IMR-90 (cell line): ENCODE results near the gene GRM5. TPM values are rescaled to one million over a fixed set of nuclear protein-coding genes. Genes with fewer than 3 reads are reported as not detected.
"Not testable (repeated sequence)": the region's sequence is repeated elsewhere in the genome, so short reads cannot be mapped to it uniquely, and the experiment has no call there.

Experiments
- ATAC-seq: fragments of 200-7000 bp; cut with Tn5 transposase; 2 replicates; pipeline ENCODE4 v1.9.1; 2020; ENCODE audit warnings: low read depth, mild to moderate bottlenecking, moderate library complexity
- BruUV-seq: library from RNA; stranded (reverse); fragments of 400-500 nt; replicated peaks from 2 replicates; lab custom pipeline; 2021; lab: Mats Ljungman, UMichigan
- CTCF ChIA-PET: fragments of 300-600 bp; formaldehyde crosslinking; extraction: SDS; loops from one replicate; lab custom pipeline; 2021; ENCODE audit warnings: antibody characterized with exemption; lab: Yijun Ruan, JAX
- POLR2A ChIA-PET: fragments of 300-600 bp; sonication (Branson Sonifier 250); formaldehyde crosslinking; loops from one replicate; lab custom pipeline; 2022; ENCODE audit warnings: antibody characterized with exemption; ENCODE audit not compliant: unreplicated experiment; lab: Charles Lee
- DNase-seq: peaks from one replicate; pipeline ENCODE4 v3.0.0; 2013
- H2AFZ ChIP-seq: replicated peaks from 2 replicates; pipeline ENCODE3; 2013; ENCODE audit warnings: low read length, mild to moderate bottlenecking; ENCODE audit not compliant: poor library complexity
- H2AK5ac ChIP-seq: 2 replicates; pipeline ENCODE4 v1.6.1; 2013; ENCODE audit warnings: low read depth, low read length, inconsistent platforms
- H2AK9ac ChIP-seq: replicated peaks from 2 replicates; pipeline ENCODE3; 2013; ENCODE audit warnings: mild to moderate bottlenecking, low read depth, low read length, moderate library complexity; ENCODE audit not compliant: poor library complexity
- H2BK120ac ChIP-seq: 2 replicates; pipeline ENCODE4 v1.6.1; 2013; ENCODE audit warnings: low read depth, low read length, inconsistent platforms
- H2BK15ac ChIP-seq: 3 replicates; pipeline ENCODE4 v1.6.1; 2013; ENCODE audit warnings: low read depth, low read length, inconsistent platforms
- H2BK20ac ChIP-seq: 2 replicates; pipeline ENCODE4 v1.6.1; 2013; ENCODE audit warnings: low read depth, mild to moderate bottlenecking, inconsistent platforms, low read length, moderate library complexity
- H2BK5ac ChIP-seq: 2 replicates; pipeline ENCODE4 v1.6.1; 2013; ENCODE audit warnings: mild to moderate bottlenecking, low read depth, low read length, inconsistent platforms; ENCODE audit not compliant: poor library complexity, severe bottlenecking
- H3K14ac ChIP-seq: replicated peaks from 2 replicates; pipeline ENCODE4 v1.6.1; 2013; ENCODE audit warnings: low read depth, low read length, inconsistent platforms
- H3K18ac ChIP-seq: 2 replicates; pipeline ENCODE4 v1.6.1; 2013; ENCODE audit warnings: low read depth, low read length, control low read depth
- H3K23ac ChIP-seq: 2 replicates; pipeline ENCODE4 v1.6.1; 2013; ENCODE audit warnings: low read depth, low read length, inconsistent platforms
- H3K27ac ChIP-seq: 2 replicates; pipeline ENCODE4 v1.5.1; 2013; ENCODE audit warnings: mild to moderate bottlenecking, control low read depth, low read length; ENCODE audit not compliant: insufficient read depth
- H3K27me3 ChIP-seq: 2 replicates; pipeline ENCODE4 v1.6.1; 2013; ENCODE audit warnings: low read length; ENCODE audit not compliant: control insufficient read depth, insufficient read depth
- H3K36me3 ChIP-seq: 2 replicates; pipeline ENCODE4 v1.6.1; 2013; ENCODE audit warnings: low read length, mixed read lengths; ENCODE audit not compliant: control insufficient read depth, insufficient read depth
- H3K4ac ChIP-seq: 2 replicates; pipeline ENCODE4 v1.6.1; 2013; ENCODE audit warnings: low read depth, low read length, inconsistent platforms
- H3K4me1 ChIP-seq: 2 replicates; pipeline ENCODE4 v1.6.1; 2013; ENCODE audit warnings: low read length, mixed read lengths; ENCODE audit not compliant: control insufficient read depth, insufficient read depth
- H3K4me2 ChIP-seq: 2 replicates; pipeline ENCODE4 v1.6.1; 2013; ENCODE audit warnings: low read depth, mild to moderate bottlenecking, control low read depth, low read length, moderate library complexity
- H3K4me3 ChIP-seq: 2 replicates; pipeline ENCODE4 v1.5.1; 2013; ENCODE audit warnings: low read depth, mild to moderate bottlenecking, control low read depth, low read length, moderate library complexity; ENCODE audit not compliant: insufficient read depth
- H3K56ac ChIP-seq: 2 replicates; pipeline ENCODE4 v1.6.1; 2013; ENCODE audit warnings: low read length, inconsistent platforms; ENCODE audit not compliant: insufficient read depth; ENCODE audit errors: extremely low read depth
- H3K79me1 ChIP-seq, 2 experiments: 2 replicates each; pipeline ENCODE4 v1.6.1; 2013; ENCODE audit warnings: low read length in 2 of 2, inconsistent platforms in 1 of 2, low read depth in 1 of 2
- H3K9ac ChIP-seq: 2 replicates; pipeline ENCODE4 v1.6.1; 2013; ENCODE audit warnings: low read depth, low read length, control low read depth
- H3K9me1 ChIP-seq: 2 replicates; pipeline ENCODE4 v1.6.1; 2013; ENCODE audit warnings: low read length, inconsistent platforms; ENCODE audit not compliant: insufficient read depth
- H3K9me3 ChIP-seq: 2 replicates; pipeline ENCODE4 v1.6.1; 2013; ENCODE audit warnings: low read length; ENCODE audit not compliant: control insufficient read depth, insufficient read depth
- H4K20me1 ChIP-seq: 2 replicates; pipeline ENCODE4 v1.6.1; 2013; ENCODE audit warnings: low read length, inconsistent platforms; ENCODE audit not compliant: insufficient read depth
- H4K5ac ChIP-seq: 2 replicates; pipeline ENCODE4 v1.6.1; 2013; ENCODE audit warnings: mild to moderate bottlenecking, low read depth, low read length, control low read depth
- H4K8ac ChIP-seq, 2 experiments: 2 replicates each; pipeline ENCODE4 v1.6.1; 2013; ENCODE audit warnings: low read depth in 2 of 2, low read length in 2 of 2, control low read depth in 1 of 2, inconsistent platforms in 1 of 2
- H4K91ac ChIP-seq: 2 replicates; pipeline ENCODE4 v1.6.1; 2013; ENCODE audit warnings: low read depth, low read length, inconsistent platforms; ENCODE audit not compliant: insufficient read depth
- WGBS, 2 experiments: methylation state at CpG; one replicate each; pipeline versions ENCODE4 v1.1.5 to v1.1.7; 2013; ENCODE audit warnings: missing lambda C conversion rate in 2 of 2; ENCODE audit not compliant: insufficient read length in 1 of 2; ENCODE audit errors: extremely low coverage in 2 of 2; 5-methylcytosine and 5-hydroxymethylcytosine counted together
- dilution Hi-C: fragments of 300-500 bp; cut with HindIII; formaldehyde crosslinking; loops from one replicate; pipeline ENCODE4 v1.14.3; 2018; ENCODE audit warnings: low sequenced_read_pairs; ENCODE audit not compliant: unreplicated experiment
- in situ Hi-C: fragments of 300-500 bp; cut with MboI; formaldehyde crosslinking; loops from 3 replicates; pipeline ENCODE4 v1.14.3; 2019; ENCODE audit warnings: low sequenced_read_pairs, inconsistent platforms, mixed read lengths
- intact Hi-C: fragments of 100-400 bp; cut with micrococcal nuclease; formaldehyde crosslinking; loops from 2 replicates; pipeline ENCODE4 v1.10.0; 2022
- polyA plus RNA-seq, 3 experiments: library from polyadenylated mRNA; depleted of rRNA; stranded (reverse); fragments of >200 nt; gene quantifications; 2 replicates each; pipeline ENCODE4 v1.2.3, GENCODE V29; 2012; ENCODE audit warnings: low replicate concordance in 1 of 3
- total RNA-seq: library from RNA; depleted of rRNA; stranded (reverse); fragments of >200 nt; gene quantifications from 2 replicates; pipeline ENCODE4 v1.2.3, GENCODE V29; 2012

The GRM5 gene
- total and polyA plus RNA-seq, 2 of the 4 experiments (the other 2 are of a cell fraction) = under 0.01 TPM

- H3K4ac ChIP-seq, H3K14ac ChIP-seq, POLR2A ChIA-PET, H2AK9ac ChIP-seq, H3K36me3 ChIP-seq, H4K8ac ChIP-seq, H3K56ac ChIP-seq, H4K5ac ChIP-seq, dilution Hi-C loops, H2AK5ac ChIP-seq, H3K18ac ChIP-seq, H3K9me1 ChIP-seq, H3K27me3 ChIP-seq, H4K20me1 ChIP-seq, H2BK120ac ChIP-seq, H3K4me1 ChIP-seq, H3K79me1 ChIP-seq, intact Hi-C loops, H3K4me3 ChIP-seq, CTCF ChIA-PET, H2BK15ac ChIP-seq, H4K91ac ChIP-seq, H3K4me2 ChIP-seq, ATAC-seq, H2AFZ ChIP-seq, BruUV-seq, H3K23ac ChIP-seq, H3K27ac ChIP-seq, in situ Hi-C loops, H3K9ac ChIP-seq, H2BK20ac ChIP-seq, H3K9me3 ChIP-seq, H2BK5ac ChIP-seq, DNase-seq: not testable (repeated sequence)
- no CpG with 5 or more reads among the region's 2 CpGs for WGBS, 2 experiments
These were observed 164.3 kb downstream of the GRM5 start for GRCh38 chr11:88901436-88901835.

DNA sequence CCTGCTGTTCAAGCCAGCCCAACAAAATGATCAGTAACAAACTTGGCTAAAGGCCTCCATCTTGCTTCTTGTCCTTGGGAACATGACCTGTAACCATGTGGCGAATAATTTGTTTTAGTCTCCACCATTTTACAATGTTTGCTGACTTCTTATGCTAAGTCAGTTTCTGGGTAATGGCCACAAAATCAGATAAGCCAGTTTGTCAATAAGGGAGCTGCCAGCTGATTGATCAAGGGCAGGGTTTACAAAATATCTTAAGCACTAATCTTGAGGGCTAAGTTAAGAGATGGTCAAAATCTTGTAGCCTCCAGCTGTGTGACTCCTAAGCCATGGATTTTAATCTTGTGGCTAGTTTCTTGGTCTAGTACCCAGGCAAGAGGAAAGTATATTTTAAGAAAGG is 176.9 kb downstream of the GRM5 start:
- in situ Hi-C loops = loop anchor here (25.0 kb wide), 2 partner anchors 327 to 877 kb away; no protein-coding TSS in a partner anchor
- H3K4me2 ChIP-seq, H2BK5ac ChIP-seq, DNase-seq, H3K27me3 ChIP-seq, H3K14ac ChIP-seq, H2AK9ac ChIP-seq, H4K8ac ChIP-seq, dilution Hi-C loops, H3K4ac ChIP-seq, H2BK15ac ChIP-seq, H2AFZ ChIP-seq, H3K4me3 ChIP-seq, H3K18ac ChIP-seq, H3K27ac ChIP-seq, H2BK120ac ChIP-seq, ATAC-seq, H3K9me1 ChIP-seq, H4K20me1 ChIP-seq, H2BK20ac ChIP-seq, H4K5ac ChIP-seq, H4K91ac ChIP-seq, CTCF ChIA-PET, H3K23ac ChIP-seq, POLR2A ChIA-PET, H3K56ac ChIP-seq, H3K9me3 ChIP-seq, H3K36me3 ChIP-seq, H3K79me1 ChIP-seq, H3K4me1 ChIP-seq, H3K9ac ChIP-seq, BruUV-seq, H2AK5ac ChIP-seq: not testable (repeated sequence)
- no CpG with 5 or more reads among the region's 1 CpG for WGBS, 2 experiments
- intact Hi-C loops = loop anchor here (5.0 kb wide), 2 partner anchors 1012 to 1147 kb away; no protein-coding TSS in a partner anchor
